GM23248 (cell line): ENCODE results near the gene RPRD1B.

Experiments
- EZH2 ChIP-seq: fragments of 200-600 bp; sonication (generic); IDR thresholded peaks from 2 replicates; pipeline ENCODE4 v1.6.1; 2018; ENCODE audit warnings: antibody characterized with exemption, mild to moderate bottlenecking; ENCODE audit not compliant: insufficient read depth, poor library complexity, severe bottlenecking
- EZH2phosphoT487 ChIP-seq: fragments of 200-600 bp; sonication (generic); IDR thresholded peaks from 2 replicates; pipeline ENCODE4 v1.6.1; 2018; ENCODE audit warnings: antibody characterized with exemption, moderate library complexity, mild to moderate bottlenecking, low read depth; ENCODE audit not compliant: insufficient read depth

- TF ChIP-seq EZH2phosphoT487 (no peak), EZH2 (no peak)
Observed at GRCh38 chr20:38067717-38068365, 34.3 kb downstream of the RPRD1B start.
